NCI-H460 (cell line): ENCODE data around the gene TMEM144. TPM values are rescaled to one million over a fixed set of nuclear protein-coding genes. Genes with fewer than 3 reads are reported as not detected.
"Not testable (repeated sequence)": the region's sequence is repeated elsewhere in the genome, so short reads cannot be mapped to it uniquely, and the experiment has no call there.

Source experiments
- DNase-seq: peaks from one replicate; pipeline ENCODE4 v3.0.0-alpha.2; 2016; ENCODE audit warnings: low read depth; ENCODE audit errors: extremely low read depth
- total RNA-seq: library from RNA; depleted of rRNA; stranded (reverse); fragments of >200 nt; shearing (Covaris generic); gene quantifications from 2 replicates; pipeline ENCODE4 v1.2.3, GENCODE V29; 2014

TMEM144 gene
- total RNA-seq, 1 experiment from 2014 or later, result 236 TPM

- no peak for DNase-seq
Measured at GRCh38 chr4:158189422-158189821, 20.9 kb upstream of the TMEM144 start.

- DNase-seq, result no peak
Measured at GRCh38 chr4:158190718-158191117, 19.6 kb upstream of the TMEM144 start.

GRCh38 chr4:158192439-158193158 lies 17.7 kb upstream of the TMEM144 start:
- no peak for DNase-seq

- peak; percentile 57 for DNase-seq
Measured at GRCh38 chr4:158193171-158193749, 17.0 kb upstream of the TMEM144 start.

GRCh38 chr4:158195297-158195696 lies 15.0 kb upstream of the TMEM144 start:
- DNase-seq, result no peak

GRCh38 chr4:158197194-158197776 lies 13.0 kb upstream of the TMEM144 start:
- no peak for DNase-seq

GRCh38 chr4:158200214-158200613 lies 10.1 kb upstream of the TMEM144 start:
- DNase-seq, result no peak

GRCh38 chr4:158201322-158201721 lies 9.0 kb upstream of the TMEM144 start:
- no peak for DNase-seq

GRCh38 chr4:158201876-158202275 lies 8.4 kb upstream of the TMEM144 start:
- no peak for DNase-seq

GRCh38 chr4:158202481-158202880 lies 7.8 kb upstream of the TMEM144 start:
- DNase-seq, result no peak

- no peak for DNase-seq
Measured at GRCh38 chr4:158203436-158203835, 6.8 kb upstream of the TMEM144 start.

- no peak for DNase-seq
Measured at GRCh38 chr4:158203929-158204328, 6.4 kb upstream of the TMEM144 start.

GRCh38 chr4:158208963-158209640 lies 1.2 kb upstream of the TMEM144 start:
- peak; percentile 44 for DNase-seq

GRCh38 chr4:158211222-158211621 lies 936 bp downstream of the TMEM144 start:
- DNase-seq, result peak; percentile 31

- no peak for DNase-seq
Measured at GRCh38 chr4:158213466-158213865, 3.2 kb downstream of the TMEM144 start.

- no peak for DNase-seq
Measured at GRCh38 chr4:158214856-158215255, 4.6 kb downstream of the TMEM144 start.

GRCh38 chr4:158217763-158218162 lies 7.5 kb downstream of the TMEM144 start:
- no peak for DNase-seq

GRCh38 chr4:158219623-158220022 lies 9.3 kb downstream of the TMEM144 start:
- DNase-seq, result no peak

GRCh38 chr4:158224318-158224717 lies 14.0 kb downstream of the TMEM144 start:
- DNase-seq, result not testable (repeated sequence)

GRCh38 chr4:158224999-158225398 lies 14.7 kb downstream of the TMEM144 start:
- DNase-seq, result not testable (repeated sequence)

GRCh38 chr4:158227880-158228279 lies 17.6 kb downstream of the TMEM144 start:
- DNase-seq, result not testable (repeated sequence)
